DOHH2 (cell line): ENCODE results near the gene PGBD5.
"Not testable (repeated sequence)": the region's sequence is repeated elsewhere in the genome, so short reads cannot be mapped to it uniquely, and the experiment has no call there.

ENCODE experiments used
- CTCF ChIP-seq: fragments of 200-600 bp; sonication (generic); IDR thresholded peaks from one replicate; pipeline ENCODE4 v1.5.1; 2014; ENCODE audit warnings: antibody characterized with exemption, mild to moderate bottlenecking, low read depth, low read length; ENCODE audit not compliant: poor library complexity, severe bottlenecking
- EZH2phosphoT487 ChIP-seq: fragments of 200-600 bp; sonication (generic); IDR thresholded peaks from 2 replicates; pipeline ENCODE4 v1.6.1; 2017; ENCODE audit warnings: borderline replicate concordance, mild to moderate bottlenecking, antibody characterized with exemption, low read length, moderate library complexity, mixed read lengths

- not testable (repeated sequence) for TF ChIP-seq CTCF, EZH2phosphoT487
Measured at GRCh38 chr1:230474924-230475323, 48.8 kb upstream of the PGBD5 start.
